Natural killer cell (primary cell): ENCODE data around the gene BNIP5. TPM values are rescaled to one million over a fixed set of nuclear protein-coding genes. Genes with fewer than 3 reads are reported as not detected.

Source experiments
- ATAC-seq, 3 donors: fragments of 150-1000 bp in 2 of 3; fragments of 200-7000 bp in 1 of 3; cut with Tn5 transposase; 1 replicate in 1 of 3; 2 replicates in 2 of 3; pipeline ENCODE4 v1.10.0; 2021; ENCODE audit warnings: mild to moderate bottlenecking in 2 of 3, moderate library complexity in 2 of 3
- DNase-seq, 2 donors: peaks; one replicate each; pipeline versions ENCODE4 v3.0.0 to v3.0.0-alpha.2; 2013 to 2021; ENCODE audit warnings: mixed read lengths in 1 of 2
- H3K27ac ChIP-seq: one replicate; pipeline ENCODE4 v1.5.1; 2013; ENCODE audit warnings: mild to moderate bottlenecking, low read length
- H3K27me3 ChIP-seq: one replicate; pipeline ENCODE4 v1.6.1; 2013; ENCODE audit warnings: low read length; ENCODE audit not compliant: control insufficient read depth, insufficient read depth
- H3K36me3 ChIP-seq: one replicate; pipeline ENCODE4 v1.6.1; 2013; ENCODE audit warnings: low read length; ENCODE audit not compliant: control insufficient read depth, insufficient read depth
- H3K4me1 ChIP-seq: one replicate; pipeline ENCODE4 v1.6.1; 2013; ENCODE audit warnings: low read length; ENCODE audit not compliant: control insufficient read depth, insufficient read depth
- H3K4me3 ChIP-seq: one replicate; pipeline ENCODE4 v1.5.1; 2013; ENCODE audit warnings: low read length
- H3K9me3 ChIP-seq: one replicate; pipeline ENCODE4 v1.6.1; 2013; ENCODE audit warnings: low read length; ENCODE audit not compliant: control insufficient read depth, insufficient read depth
- H3K27ac Mint-ChIP-seq, 2 donors: one replicate each; pipeline ENCODE4 v1.8.0; 2022; ENCODE audit warnings: mild to moderate bottlenecking in 2 of 2, mixed read lengths in 2 of 2, moderate library complexity in 1 of 2
- H3K27me3 Mint-ChIP-seq, 2 donors: one replicate each; pipeline ENCODE4 v1.8.0; 2022; ENCODE audit warnings: low read depth in 2 of 2, mixed read lengths in 2 of 2
- H3K36me3 Mint-ChIP-seq: one replicate; pipeline ENCODE4 v1.8.0; 2022; ENCODE audit warnings: mixed read lengths
- H3K4me1 Mint-ChIP-seq, 2 donors: one replicate each; pipeline ENCODE4 v1.8.0; 2022; ENCODE audit warnings: mixed read lengths in 2 of 2
- H3K4me3 Mint-ChIP-seq: one replicate; pipeline ENCODE4 v1.8.0; 2022; ENCODE audit warnings: mild to moderate bottlenecking, moderate library complexity, mixed read lengths
- H3K9me3 Mint-ChIP-seq, 2 donors: one replicate each; pipeline ENCODE4 v1.8.0; 2022; ENCODE audit warnings: mixed read lengths in 2 of 2
- CTCF ChIP-seq: fragments of 200-600 bp; IDR thresholded peaks from one replicate; pipeline ENCODE4 v1.8.0; 2022; ENCODE audit warnings: antibody characterized with exemption
- WGBS: methylation state at CpG from one replicate; pipeline ENCODE4 v1.1.7; 2013; ENCODE audit warnings: missing lambda C conversion rate; ENCODE audit not compliant: insufficient coverage; 5-methylcytosine and 5-hydroxymethylcytosine counted together
- intact Hi-C: fragments of 100-400 bp; cut with micrococcal nuclease; formaldehyde crosslinking; loops from one replicate; pipeline ENCODE4 v1.14.2; 2022
- total RNA-seq, 4 donors: library from RNA; stranded (reverse); fragments of 120-200 nt in 1 of 4; gene quantifications; one replicate each; pipeline versions ENCODE4 v1.2.3 to v1.2.4, GENCODE V29; 2013 to 2022

The BNIP5 gene
- total RNA-seq, 3 donors from 2014 or later (not counting 1 experiment from before 2014, with no cell fraction given): not detected

GRCh38 chr6:36297051-36297450 is 39.6 kb downstream of the BNIP5 start:
- WGBS: 84% methylated on average over 6 of the region's 6 CpGs
- no peak for DNase-seq
- ATAC-seq: no peak
- H3K4me1 Mint-ChIP-seq: peaks cover 0 to under 1% of the 10 kb centered on the region in 2 donors
- Histone ChIP-seq H3K27ac (no peak overlapping the region), H3K36me3 (no peaks in the 10 kb centered on the region), H3K4me3 (no peak overlapping the region), H3K27me3 (no peaks in the 10 kb centered on the region), H3K4me1 (no peaks in the 10 kb centered on the region), H3K9me3 (no peaks in the 10 kb centered on the region)
- H3K36me3 Mint-ChIP-seq: no peaks in the 10 kb centered on the region
- no peak for TF ChIP-seq CTCF
- no peaks in the 10 kb centered on the region for H3K9me3 Mint-ChIP-seq
- peaks cover 8 to 13% of the 10 kb centered on the region in 2 donors for H3K27me3 Mint-ChIP-seq
- no peak overlapping the region for H3K4me3 Mint-ChIP-seq
- intact Hi-C loops: no loop called here
- no peak overlapping the region for H3K27ac Mint-ChIP-seq

GRCh38 chr6:36296240-36296639 is 40.4 kb downstream of the BNIP5 start:
- Mint-ChIP-seq H3K4me3 (no peak overlapping the region), H3K9me3 (no peaks in the 10 kb centered on the region), H3K36me3 (no peaks in the 10 kb centered on the region), H3K27ac (no peak overlapping the region), H3K27me3 (peaks cover 7 to 9% of the 10 kb centered on the region in 2 donors), H3K4me1 (no peaks in the 10 kb centered on the region)
- Histone ChIP-seq H3K27ac (no peak overlapping the region), H3K36me3 (no peaks in the 10 kb centered on the region), H3K9me3 (no peaks in the 10 kb centered on the region), H3K27me3 (no peaks in the 10 kb centered on the region), H3K4me1 (peaks cover 3% of the 10 kb centered on the region), H3K4me3 (no peak overlapping the region)
- ATAC-seq (no peak), DNase-seq (no peak)
- TF ChIP-seq CTCF: no peak
- intact Hi-C loops: no loop called here
- WGBS: 57% methylated on average over 1 of the region's 1 CpG

GRCh38 chr6:36292170-36292569 is 44.5 kb downstream of the BNIP5 start:
- H3K27ac ChIP-seq: no peak overlapping the region
- no peak for TF ChIP-seq CTCF
- no peak overlapping the region for H3K4me3 ChIP-seq
- no peaks in the 10 kb centered on the region for H3K9me3 ChIP-seq
- no peaks in the 10 kb centered on the region for H3K27me3 ChIP-seq
- H3K36me3 ChIP-seq: no peaks in the 10 kb centered on the region
- no peak overlapping the region for H3K27ac Mint-ChIP-seq
- H3K9me3 Mint-ChIP-seq: no peaks in the 10 kb centered on the region
- H3K27me3 Mint-ChIP-seq: peaks cover 3 to 4% of the 10 kb centered on the region in 2 donors
- no peak for ATAC-seq
- H3K4me1 Mint-ChIP-seq: peaks cover 0 to 5% of the 10 kb centered on the region in 2 donors
- H3K36me3 Mint-ChIP-seq: no peaks in the 10 kb centered on the region
- no peak for DNase-seq
- intact Hi-C loops: no loop called here
- peaks cover 3% of the 10 kb centered on the region for H3K4me1 ChIP-seq
- no peak overlapping the region for H3K4me3 Mint-ChIP-seq
- 84% methylated on average over 6 of the region's 6 CpGs for WGBS
